GM10248 (cell line): ENCODE data around the gene CDC42EP5.
A peak's percentile ranks its signal among the peaks of the same experiment; 100 is the strongest.

ENCODE experiments used
- CTCF ChIA-PET: fragments of 300-600 bp; sonication (Branson Sonifier 250); formaldehyde crosslinking; extraction: SDS; loops from one replicate; lab custom pipeline; 2021; ENCODE audit warnings: antibody characterized with exemption; lab: Yijun Ruan, JAX
- POLR2A ChIA-PET: fragments of 350-650 bp; sonication (Branson Sonifier 250); formaldehyde crosslinking; extraction: SDS; loops from one replicate; lab custom pipeline; 2020; ENCODE audit warnings: antibody characterized with exemption; lab: Yijun Ruan, JAX
- DNase-seq: peaks from one replicate; pipeline ENCODE4 v3.0.0; 2012; ENCODE audit errors: extremely low spot score
- CTCF ChIP-seq: IDR thresholded peaks from 2 replicates; pipeline ENCODE4 v1.5.1; 2012; ENCODE audit warnings: mild to moderate bottlenecking, low read depth; ENCODE audit errors: extremely low read depth, missing control alignments, control extremely low read depth

CDC42EP5 gene

GRCh38 chr19:54416695-54417491 lies 56.2 kb downstream of the CDC42EP5 start:
- ChIA-PET POLR2A (interaction anchor here (0.5 kb wide), 1 partner anchor 1158 kb away, joined by 4 read pairs; no protein-coding TSS in a partner anchor), CTCF (interaction anchor here (1.7 kb wide), 1 partner anchor 26 kb away, joined by 7 read pairs; no protein-coding TSS in a partner anchor)
- no peak for DNase-seq
- TF ChIP-seq CTCF = no peak

- POLR2A ChIA-PET = interaction anchor here (0.5 kb wide), 1 partner anchor 1159 kb away, joined by 4 read pairs; no protein-coding TSS in a partner anchor
- CTCF ChIA-PET = interaction anchor here (1.7 kb wide), 1 partner anchor 25 kb away, joined by 7 read pairs; no protein-coding TSS in a partner anchor
- no peak for DNase-seq
- no peak for TF ChIP-seq CTCF
Measured at GRCh38 chr19:54415901-54416673, 57.0 kb downstream of the CDC42EP5 start.

GRCh38 chr19:54415208-54415900 lies 57.7 kb downstream of the CDC42EP5 start, which contains the start of gene TTYH1:
Gene TTYH1 (plus strand): TSS chr19:54415464. CDS start chr19:54415553, 89 bp downstream.
- CTCF ChIA-PET = interaction anchor here (1.7 kb wide), 1 partner anchor 24 kb away, joined by 7 read pairs; no protein-coding TSS in a partner anchor
- POLR2A ChIA-PET = no interaction called here
- peak; percentile 68 for DNase-seq
- no peak for TF ChIP-seq CTCF
